ENCODE data around the gene MGAT4B. TPM values are rescaled to one million over a fixed set of nuclear protein-coding genes. Genes with fewer than 3 reads are reported as not detected.

MGAT4B gene
- total and polyA plus RNA-seq, 2 of the 4 experiments (the other 2 are of a cell fraction) = 73.7 to 155 TPM

- no peak for TF ChIP-seq CEBPB (IDR thresholded peaks at IDR 0.05; ENCODE audit: low read depth, low read length)
Measured at GRCh38 chr5:179792612-179793467, 13.8 kb downstream of the MGAT4B start (continued).

- H3K27me3 ChIP-seq (ENCODE audit: control insufficient read depth, insufficient read depth, low read length) = no peaks in the 10 kb centered on the region
- ChIA-PET POLR2A (ENCODE audit: unreplicated experiment) (interaction anchor here (1.0 kb wide), 1 partner anchor 36 kb away, joined by 3 read pairs; no protein-coding TSS in a partner anchor), CTCF (no interaction called here)
- DNase-seq (no peak), ATAC-seq (ENCODE audit: low read depth) (no peak)
- H3K4me1 ChIP-seq (ENCODE audit: control insufficient read depth, insufficient read depth, low read length) = peaks cover 9% of the 10 kb centered on the region; the same call in 1 of the 2 replicates
- no peak overlapping the region for H3K27ac ChIP-seq (ENCODE audit: insufficient read depth, low read length)
- intact Hi-C loops (cut with micrococcal nuclease) (no loop called here), dilution Hi-C loops (cut with HindIII; ENCODE audit: low sequenced_read_pairs, unreplicated experiment) (no loop called here), in situ Hi-C loops (cut with MboI; ENCODE audit: low sequenced_read_pairs) (no loop called here)
- no peak overlapping the region for H2BK5ac ChIP-seq (ENCODE audit: low read depth, low read length, poor library complexity, severe bottlenecking)
- H2AK5ac ChIP-seq (ENCODE audit: low read depth, low read length) = no peak overlapping the region; the same call in 1 of the 2 replicates
- no peak overlapping the region for H2AFZ ChIP-seq (replicated peaks; ENCODE audit: low read length, poor library complexity)
- no peak overlapping the region for H3K23ac ChIP-seq (ENCODE audit: low read depth, low read length)
- H3K9me3 ChIP-seq (ENCODE audit: control insufficient read depth, insufficient read depth, low read length) = no peaks in the 10 kb centered on the region
- H4K8ac ChIP-seq (ENCODE audit: low read depth in 2 of 2, low read length in 2 of 2) = no peak overlapping the region
- H3K4me2 ChIP-seq (ENCODE audit: low read depth, low read length) = no peak overlapping the region
- H2BK120ac ChIP-seq (ENCODE audit: low read depth, low read length) = no peak overlapping the region
- H2BK20ac ChIP-seq (ENCODE audit: low read depth, low read length) = no peak overlapping the region
- H2AK9ac ChIP-seq (replicated peaks; ENCODE audit: low read depth, low read length, poor library complexity) = no peak overlapping the region
- H3K9ac ChIP-seq (ENCODE audit: low read depth, low read length) = no peak overlapping the region
- no peaks in the 10 kb centered on the region for H3K9me1 ChIP-seq (ENCODE audit: insufficient read depth, low read length)
- WGBS, 2 experiments (ENCODE audit: extremely low coverage in 2 of 2, insufficient read length in 1 of 2) = 89% methylated on average over 5 of the region's 15 CpGs; no CpG with 5 or more reads in 1 of the 2 experiments
- H3K14ac ChIP-seq (replicated peaks; ENCODE audit: low read depth, low read length) = no peak overlapping the region
- no peak overlapping the region for H3K4me3 ChIP-seq (ENCODE audit: insufficient read depth, low read depth, low read length)
- no peaks in the 10 kb centered on the region for H3K79me1 ChIP-seq (ENCODE audit: low read depth in 1 of 2, low read length in 2 of 2)
- H4K20me1 ChIP-seq (ENCODE audit: insufficient read depth, low read length) = 0 out of 2 replicates have a peak, but pooled peaks cover 5% of the 10 kb centered on the region
- H3K56ac ChIP-seq (ENCODE audit: extremely low read depth, insufficient read depth, low read length) = no peak overlapping the region
- no peak overlapping the region for H4K91ac ChIP-seq (ENCODE audit: insufficient read depth, low read depth, low read length)
- H2BK15ac ChIP-seq (ENCODE audit: low read depth, low read length) = no peak overlapping the region
- BruUV-seq (replicated peaks) = no TSS peak
- no peak overlapping the region for H3K4ac ChIP-seq (ENCODE audit: low read depth, low read length)
- H3K36me3 ChIP-seq (ENCODE audit: control insufficient read depth, insufficient read depth, low read length) = peaks cover 3% of the 10 kb centered on the region; the same call in 1 of the 2 replicates
- H3K18ac ChIP-seq (ENCODE audit: low read depth, low read length) = no peak overlapping the region
- no peak overlapping the region for H4K5ac ChIP-seq (ENCODE audit: low read depth, low read length)
- TF ChIP-seq FOS (IDR thresholded peaks at IDR 0.05; ENCODE audit: low read depth, low read length) = no peak
- TF ChIP-seq USF2 (IDR thresholded peaks at IDR 0.05; ENCODE audit: low read depth, low read length) = no peak
- no peak for TF ChIP-seq RCOR1 (IDR thresholded peaks at IDR 0.05; ENCODE audit: insufficient replicate concordance, low read length)
- TF ChIP-seq MAFK (IDR thresholded peaks at IDR 0.05; ENCODE audit: low read depth, low read length) = no peak
- no peak for TF ChIP-seq POLR2A (IDR thresholded peaks at IDR 0.05; ENCODE audit: low read depth, low read length)
- TF ChIP-seq CTCF (conservative IDR thresholded peaks at IDR 0.05; ENCODE audit: low read depth, low read length) = no peak
- TF ChIP-seq CHD1 (IDR thresholded peaks at IDR 0.05; ENCODE audit: low read depth, low read length) = no peak
- TF ChIP-seq CEBPB (IDR thresholded peaks at IDR 0.05; ENCODE audit: low read depth, low read length) = no peak
- TF ChIP-seq BHLHE40 (IDR thresholded peaks at IDR 0.05; ENCODE audit: low read depth, low read length) = no peak
- no peak for TF ChIP-seq NFE2L2 (IDR thresholded peaks at IDR 0.05; ENCODE audit: low read depth, low read length)
- no peak for TF ChIP-seq MAZ (IDR thresholded peaks at IDR 0.05; ENCODE audit: borderline replicate concordance, low read depth, low read length)
- TF ChIP-seq SMC3 (IDR thresholded peaks at IDR 0.05; ENCODE audit: low read depth, low read length) = no peak
Measured at GRCh38 chr5:179791881-179792611, 14.6 kb downstream of the MGAT4B start.

All from IMR-90 (cell line).